ENCODE data around the gene DHX8. TPM values are rescaled to one million over a fixed set of nuclear protein-coding genes. Genes with fewer than 3 reads are reported as not detected.

Gene DHX8
- total and polyA plus RNA-seq, 4 experiments from 2014 or later = 16.1 to 78.2 (median 59.8) TPM

DNA sequence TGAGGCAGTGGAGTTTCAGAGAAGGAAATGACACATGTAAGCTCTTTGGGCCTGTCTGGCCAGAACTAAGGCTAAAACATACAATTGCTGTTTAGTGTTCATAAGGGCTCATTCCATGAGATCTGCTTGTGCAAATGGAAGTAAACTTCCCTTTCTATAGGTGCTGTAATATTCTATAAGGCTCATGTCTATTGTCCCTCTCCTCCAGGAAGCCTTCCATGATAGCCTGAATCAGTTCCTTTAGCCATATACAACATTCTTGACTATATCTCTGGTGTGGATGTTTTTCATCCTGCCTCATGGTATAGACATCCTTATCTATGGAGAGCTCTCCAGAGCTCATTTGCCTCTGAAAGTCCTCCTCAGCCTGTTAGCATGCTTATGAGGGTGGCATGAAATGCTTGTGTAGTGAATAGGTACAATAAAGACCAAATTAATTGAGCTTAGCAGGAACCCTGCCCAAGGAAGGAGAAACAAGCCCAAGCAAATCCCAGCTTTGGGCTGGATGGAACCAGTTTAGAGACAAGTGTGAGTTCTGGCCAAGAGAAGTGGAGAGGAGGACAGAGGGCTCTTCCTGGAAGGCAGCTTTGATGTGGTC, 64.0 kb downstream of the DHX8 start:
- Mint-ChIP-seq H3K27ac (peak overlapping the region in 1 of 7 donors; percentile 80), H3K4me1 (peaks cover 12 to 26% (median 20%) of the 10 kb centered on the region in 4 donors), H3K36me3 (peaks cover 0 to 3% of the 10 kb centered on the region in 2 donors), H3K27me3 (peaks cover 42 to 51% of the 10 kb centered on the region in 2 donors), H3K9me3 (no peaks in the 10 kb centered on the region), H3K4me3 (peak overlapping the region in 5 of 8 donors; percentile 34 to 91 (median 82))
- intact Hi-C loops (cut with micrococcal nuclease) = no loop called here
- Histone ChIP-seq H3K27me3 (ENCODE audit: insufficient read depth, low read length) (peaks cover 31% of the 10 kb centered on the region), H3K4me1 (ENCODE audit: insufficient read depth, low read length) (peaks cover 24% of the 10 kb centered on the region), H3K4me3 (ENCODE audit: low read length in 2 of 2) (no peak overlapping the region), H3K27ac (ENCODE audit: low read depth, low read length) (no peak overlapping the region), H3K36me3 (ENCODE audit: insufficient read depth, low read length) (no peaks in the 10 kb centered on the region), H3K9me3 (ENCODE audit: control insufficient read depth in 1 of 2, low read length in 2 of 2) (no peaks in the 10 kb centered on the region)
- ChIA-PET POLR2A (ENCODE audit: partially characterized antibody) (interaction anchor here (1.0 to 2.0 kb wide), 3 partner anchors 64 to 159 kb away, joined by 4 to 5 read pairs (median 5); partner anchors contain the start of genes ARL4D and DHX8), CTCF (ENCODE audit: partially characterized antibody) (interaction anchor here (0.7 to 1.8 kb wide), 2 partner anchors 219 to 220 kb away, joined by 3 to 6 read pairs; no protein-coding TSS in a partner anchor)
- DNase-seq = no peak

DNA sequence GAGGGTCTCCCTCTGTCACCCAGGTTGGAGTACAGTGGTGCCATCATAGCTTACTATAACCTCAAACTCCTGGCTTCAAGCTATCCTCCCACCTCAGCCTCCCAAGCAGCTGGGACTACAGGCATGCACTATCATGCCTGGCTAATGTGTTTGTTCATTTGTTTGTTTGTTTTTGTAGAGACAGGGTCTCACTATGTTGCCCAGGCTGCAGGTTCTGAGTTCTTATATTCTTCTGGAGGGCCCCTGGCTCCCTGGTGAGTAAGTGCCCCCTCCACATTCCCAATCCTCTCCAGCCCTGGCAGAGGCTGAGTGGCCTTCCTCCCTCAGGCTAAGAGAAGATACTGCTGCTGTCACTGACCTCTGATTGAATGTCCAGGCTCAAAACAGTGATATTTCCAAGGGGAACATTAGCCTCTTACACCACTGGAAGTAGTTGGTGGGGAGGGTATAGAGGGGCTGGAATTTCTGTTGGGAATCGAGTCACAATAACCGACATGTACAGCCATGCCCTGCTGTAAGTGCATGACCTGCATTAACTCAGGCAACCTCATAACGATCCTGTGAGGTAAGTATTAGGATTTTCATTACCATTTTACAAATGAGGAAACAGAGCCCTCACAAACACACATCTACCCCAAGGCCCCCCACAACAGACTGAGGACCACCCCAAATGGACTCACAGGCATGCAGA, 65.1 kb downstream of the DHX8 start:
- POLR2A ChIA-PET (ENCODE audit: partially characterized antibody) = interaction anchor here (2.0 kb wide), 1 partner anchor 150 kb away, joined by 5 read pairs; the partner anchor contains the start of gene ARL4D
- Mint-ChIP-seq H3K9me3 (no peaks in the 10 kb centered on the region), H3K36me3 (peaks cover 0 to 3% of the 10 kb centered on the region in 2 donors), H3K27ac (no peak overlapping the region), H3K27me3 (peaks cover 46 to 51% of the 10 kb centered on the region in 2 donors), H3K4me3 (peak overlapping the region in 1 of 8 donors; percentile 29), H3K4me1 (peaks cover 12 to 26% (median 20%) of the 10 kb centered on the region in 4 donors)
- intact Hi-C loops (cut with micrococcal nuclease) = no loop called here
- H3K36me3 ChIP-seq (ENCODE audit: insufficient read depth, low read length) = no peaks in the 10 kb centered on the region
- no peak overlapping the region for H3K27ac ChIP-seq (ENCODE audit: low read depth, low read length)
- CTCF ChIA-PET (ENCODE audit: partially characterized antibody) = interaction anchor here (1.8 kb wide), 2 partner anchors 27 to 218 kb away, joined by 4 to 6 read pairs; no protein-coding TSS in a partner anchor
- DNase-seq = no peak
- no peak overlapping the region for H3K4me3 ChIP-seq (ENCODE audit: low read length in 2 of 2)
- H3K4me1 ChIP-seq (ENCODE audit: insufficient read depth, low read length) = peaks cover 24% of the 10 kb centered on the region
- peaks cover 31% of the 10 kb centered on the region for H3K27me3 ChIP-seq (ENCODE audit: insufficient read depth, low read length)
- H3K9me3 ChIP-seq (ENCODE audit: control insufficient read depth in 1 of 2, low read length in 2 of 2) = no peaks in the 10 kb centered on the region

DNA sequence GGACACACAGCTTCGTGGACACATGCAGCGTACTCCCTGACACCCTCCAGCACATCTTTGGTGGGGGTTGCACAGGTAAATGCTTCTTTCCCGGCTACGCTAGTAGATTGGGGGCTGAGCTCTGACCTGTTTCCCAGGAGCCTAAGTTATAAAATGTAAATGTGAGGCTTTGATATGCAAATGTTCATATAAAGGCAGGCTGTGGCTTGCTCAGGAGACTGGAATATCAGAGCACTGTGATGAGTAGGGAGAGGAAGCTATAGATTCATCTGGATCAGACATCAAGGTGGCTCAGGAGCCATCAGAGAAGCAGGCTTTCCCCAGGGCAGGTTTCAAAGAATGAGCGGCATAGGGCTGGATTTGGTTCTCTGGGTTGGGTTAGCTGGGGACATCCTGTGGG, 65.7 kb downstream of the DHX8 start:
- H3K4me1 Mint-ChIP-seq = peaks cover 12 to 25% (median 20%) of the 10 kb centered on the region in 4 donors
- POLR2A ChIA-PET (ENCODE audit: partially characterized antibody) = no interaction called here
- CTCF ChIA-PET (ENCODE audit: partially characterized antibody) = interaction anchor here (1.8 kb wide), 2 partner anchors 26 to 217 kb away, joined by 4 to 6 read pairs; no protein-coding TSS in a partner anchor
- intact Hi-C loops (cut with micrococcal nuclease) = no loop called here
- DNase-seq = no peak
- no peaks in the 10 kb centered on the region for H3K9me3 Mint-ChIP-seq
- H3K36me3 Mint-ChIP-seq = peaks cover 0 to 3% of the 10 kb centered on the region in 2 donors
- Histone ChIP-seq H3K36me3 (ENCODE audit: insufficient read depth, low read length) (no peaks in the 10 kb centered on the region), H3K4me3 (ENCODE audit: low read length in 2 of 2) (no peak overlapping the region), H3K9me3 (ENCODE audit: control insufficient read depth in 1 of 2, low read length in 2 of 2) (no peaks in the 10 kb centered on the region), H3K27ac (ENCODE audit: low read depth, low read length) (no peak overlapping the region), H3K4me1 (ENCODE audit: insufficient read depth, low read length) (peaks cover 24% of the 10 kb centered on the region), H3K27me3 (ENCODE audit: insufficient read depth, low read length) (peaks cover 29% of the 10 kb centered on the region)
- no peak overlapping the region for H3K27ac Mint-ChIP-seq
- H3K4me3 Mint-ChIP-seq = no peak overlapping the region
- peaks cover 44 to 49% of the 10 kb centered on the region in 2 donors for H3K27me3 Mint-ChIP-seq

DNA sequence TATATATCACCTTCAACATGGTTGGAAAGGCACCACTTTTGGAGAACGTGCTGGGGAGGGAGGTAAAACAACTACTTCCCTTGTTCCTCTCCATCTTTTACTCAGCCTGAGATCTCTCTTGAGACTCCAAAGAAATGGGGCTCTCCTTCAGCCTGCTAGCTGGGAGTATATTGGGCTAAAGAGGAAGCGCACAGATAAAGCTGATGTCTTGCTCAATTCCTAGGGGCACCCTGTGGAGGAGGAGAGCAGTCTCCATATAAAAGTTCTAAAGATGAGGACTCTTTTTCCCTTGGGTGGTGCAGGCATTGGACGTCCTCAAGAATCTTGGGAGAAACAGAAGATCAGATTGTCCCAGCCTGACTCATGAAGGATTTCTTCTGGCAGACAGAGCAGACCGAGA, 67.0 kb downstream of the DHX8 start:
- Mint-ChIP-seq H3K36me3 (peaks cover 0 to 3% of the 10 kb centered on the region in 2 donors), H3K4me1 (peaks cover 7 to 18% (median 14%) of the 10 kb centered on the region in 4 donors), H3K27me3 (peaks cover 40 to 43% of the 10 kb centered on the region in 2 donors), H3K9me3 (no peaks in the 10 kb centered on the region), H3K27ac (no peak overlapping the region), H3K4me3 (no peak overlapping the region)
- CTCF ChIA-PET (ENCODE audit: partially characterized antibody) = interaction anchor here (1.8 kb wide), 1 partner anchor 25 kb away, joined by 4 read pairs; no protein-coding TSS in a partner anchor
- H3K27me3 ChIP-seq (ENCODE audit: insufficient read depth, low read length) = peaks cover 20% of the 10 kb centered on the region
- H3K36me3 ChIP-seq (ENCODE audit: insufficient read depth, low read length) = no peaks in the 10 kb centered on the region
- no peak for DNase-seq
- intact Hi-C loops (cut with micrococcal nuclease) = no loop called here
- H3K9me3 ChIP-seq (ENCODE audit: control insufficient read depth in 1 of 2, low read length in 2 of 2) = no peaks in the 10 kb centered on the region
- POLR2A ChIA-PET (ENCODE audit: partially characterized antibody) = no interaction called here
- H3K4me3 ChIP-seq (ENCODE audit: low read length in 2 of 2) = no peak overlapping the region
- H3K27ac ChIP-seq (ENCODE audit: low read depth, low read length) = no peak overlapping the region
- peaks cover 16% of the 10 kb centered on the region for H3K4me1 ChIP-seq (ENCODE audit: insufficient read depth, low read length)

DNA sequence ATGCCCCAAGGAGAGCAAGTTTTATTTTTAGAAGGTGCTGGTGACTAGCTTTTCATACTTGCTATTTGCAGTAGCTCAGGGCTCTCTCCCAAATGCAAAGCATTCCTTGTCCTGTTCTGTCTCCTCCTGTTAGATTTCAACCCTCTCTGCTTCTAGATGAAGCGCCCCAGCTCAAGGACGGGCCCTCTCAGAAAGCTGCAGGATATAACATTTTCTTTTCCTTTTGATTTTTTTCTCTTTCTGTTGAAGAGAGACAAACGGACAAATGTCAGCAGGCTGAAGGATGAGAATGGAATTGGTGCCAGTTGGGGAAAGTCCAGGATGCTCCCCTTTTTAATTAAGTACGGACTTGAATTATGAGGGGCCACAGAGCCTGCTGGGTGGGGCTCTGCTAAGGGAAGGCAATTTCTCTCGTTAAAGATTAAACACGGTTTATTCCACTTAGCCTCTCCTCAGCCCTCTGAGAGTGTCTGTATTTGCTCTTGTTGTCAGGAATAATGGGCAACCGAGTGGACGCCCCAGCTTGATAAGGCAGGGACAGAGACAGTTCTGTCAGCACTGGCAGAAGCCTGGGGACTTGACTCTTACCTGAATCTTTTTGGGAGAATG, 68.6 kb downstream of the DHX8 start:
- ChIA-PET POLR2A (ENCODE audit: partially characterized antibody) (no interaction called here), CTCF (ENCODE audit: partially characterized antibody) (no interaction called here)
- Histone ChIP-seq H3K27ac (ENCODE audit: low read depth, low read length) (no peak overlapping the region), H3K9me3 (ENCODE audit: control insufficient read depth in 1 of 2, low read length in 2 of 2) (no peaks in the 10 kb centered on the region), H3K36me3 (ENCODE audit: insufficient read depth, low read length) (no peaks in the 10 kb centered on the region), H3K27me3 (ENCODE audit: insufficient read depth, low read length) (peaks cover 12% of the 10 kb centered on the region), H3K4me1 (ENCODE audit: insufficient read depth, low read length) (peaks cover 3% of the 10 kb centered on the region), H3K4me3 (ENCODE audit: low read length in 2 of 2) (no peak overlapping the region)
- Mint-ChIP-seq H3K9me3 (no peaks in the 10 kb centered on the region), H3K27ac (no peak overlapping the region), H3K4me1 (peaks cover 0 to 7% (median 5%) of the 10 kb centered on the region in 4 donors), H3K36me3 (peaks cover 0 to 3% of the 10 kb centered on the region in 2 donors), H3K27me3 (peaks cover 32 to 35% of the 10 kb centered on the region in 2 donors), H3K4me3 (no peak overlapping the region)
- DNase-seq = no peak
- intact Hi-C loops (cut with micrococcal nuclease) = no loop called here

DNA sequence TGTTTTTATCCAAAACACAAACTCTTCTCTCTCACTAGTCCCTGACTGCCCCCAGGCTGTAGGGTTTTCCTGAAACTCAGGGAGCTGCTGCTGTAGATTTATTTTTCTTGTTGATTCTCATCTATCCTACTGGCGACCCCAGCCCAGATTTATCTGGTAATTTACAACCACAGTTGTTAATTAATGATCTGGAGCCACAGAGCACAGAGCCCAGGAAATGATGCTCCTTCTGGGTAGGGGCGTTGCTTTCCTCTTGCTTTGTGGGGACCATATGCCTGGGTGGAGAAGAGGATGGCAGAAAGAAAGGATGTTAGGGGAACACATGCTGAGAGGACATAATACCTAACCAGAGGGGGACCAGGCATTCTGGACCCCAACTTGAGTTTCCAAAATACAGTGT, 69.8 kb downstream of the DHX8 start:
- Mint-ChIP-seq H3K9me3 (no peaks in the 10 kb centered on the region), H3K4me3 (no peak overlapping the region), H3K27ac (no peak overlapping the region), H3K36me3 (peaks cover 0 to 3% of the 10 kb centered on the region in 2 donors), H3K4me1 (no peaks in the 10 kb centered on the region), H3K27me3 (peaks cover 26 to 29% of the 10 kb centered on the region in 2 donors)
- Histone ChIP-seq H3K4me1 (ENCODE audit: insufficient read depth, low read length) (no peaks in the 10 kb centered on the region), H3K9me3 (ENCODE audit: control insufficient read depth in 1 of 2, low read length in 2 of 2) (no peaks in the 10 kb centered on the region), H3K27ac (ENCODE audit: low read depth, low read length) (no peak overlapping the region), H3K36me3 (ENCODE audit: insufficient read depth, low read length) (no peaks in the 10 kb centered on the region), H3K27me3 (ENCODE audit: insufficient read depth, low read length) (peaks cover 3% of the 10 kb centered on the region), H3K4me3 (ENCODE audit: low read length in 2 of 2) (no peak overlapping the region)
- POLR2A ChIA-PET (ENCODE audit: partially characterized antibody) = no interaction called here
- CTCF ChIA-PET (ENCODE audit: partially characterized antibody) = no interaction called here
- intact Hi-C loops (cut with micrococcal nuclease) = no loop called here
- no peak for DNase-seq

DNA sequence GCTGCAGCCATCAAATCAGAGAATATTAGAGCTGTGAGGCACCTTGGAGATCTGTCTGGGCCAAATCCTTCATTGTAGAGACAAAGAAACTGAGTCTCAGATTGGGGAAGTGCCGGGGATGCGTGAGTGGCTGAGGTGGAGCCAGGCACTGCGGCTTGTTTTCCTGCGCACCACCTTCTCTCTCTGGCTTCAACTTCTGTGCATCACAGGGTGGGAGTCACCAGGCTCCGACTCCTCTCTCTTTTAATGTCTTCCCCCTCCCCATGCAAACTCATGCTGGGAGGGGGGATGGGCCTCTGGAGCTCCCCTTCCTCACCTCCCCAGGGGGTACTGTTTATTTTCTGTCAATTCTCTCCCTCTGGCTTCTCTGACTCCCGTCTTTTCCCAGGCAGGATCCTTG, 71.1 kb downstream of the DHX8 start:
- no peak overlapping the region for H3K4me3 ChIP-seq (ENCODE audit: low read length in 2 of 2)
- no peak overlapping the region for H3K27ac ChIP-seq (ENCODE audit: low read depth, low read length)
- Mint-ChIP-seq H3K27ac (no peak overlapping the region), H3K27me3 (peaks cover 18 to 23% of the 10 kb centered on the region in 2 donors), H3K4me3 (no peak overlapping the region), H3K4me1 (peaks cover 0 to 4% (median 0%) of the 10 kb centered on the region in 4 donors), H3K9me3 (no peaks in the 10 kb centered on the region), H3K36me3 (peaks cover 0 to 3% of the 10 kb centered on the region in 2 donors)
- ChIA-PET POLR2A (ENCODE audit: partially characterized antibody) (no interaction called here), CTCF (ENCODE audit: partially characterized antibody) (no interaction called here)
- intact Hi-C loops (cut with micrococcal nuclease) = no loop called here
- DNase-seq = no peak
- no peaks in the 10 kb centered on the region for H3K9me3 ChIP-seq (ENCODE audit: control insufficient read depth in 1 of 2, low read length in 2 of 2)
- H3K36me3 ChIP-seq (ENCODE audit: insufficient read depth, low read length) = no peaks in the 10 kb centered on the region
- peaks cover 3% of the 10 kb centered on the region for H3K27me3 ChIP-seq (ENCODE audit: insufficient read depth, low read length)
- no peaks in the 10 kb centered on the region for H3K4me1 ChIP-seq (ENCODE audit: insufficient read depth, low read length)
